Measurements from ENCODE around the gene FNIP2.

The FNIP2 gene

DNA sequence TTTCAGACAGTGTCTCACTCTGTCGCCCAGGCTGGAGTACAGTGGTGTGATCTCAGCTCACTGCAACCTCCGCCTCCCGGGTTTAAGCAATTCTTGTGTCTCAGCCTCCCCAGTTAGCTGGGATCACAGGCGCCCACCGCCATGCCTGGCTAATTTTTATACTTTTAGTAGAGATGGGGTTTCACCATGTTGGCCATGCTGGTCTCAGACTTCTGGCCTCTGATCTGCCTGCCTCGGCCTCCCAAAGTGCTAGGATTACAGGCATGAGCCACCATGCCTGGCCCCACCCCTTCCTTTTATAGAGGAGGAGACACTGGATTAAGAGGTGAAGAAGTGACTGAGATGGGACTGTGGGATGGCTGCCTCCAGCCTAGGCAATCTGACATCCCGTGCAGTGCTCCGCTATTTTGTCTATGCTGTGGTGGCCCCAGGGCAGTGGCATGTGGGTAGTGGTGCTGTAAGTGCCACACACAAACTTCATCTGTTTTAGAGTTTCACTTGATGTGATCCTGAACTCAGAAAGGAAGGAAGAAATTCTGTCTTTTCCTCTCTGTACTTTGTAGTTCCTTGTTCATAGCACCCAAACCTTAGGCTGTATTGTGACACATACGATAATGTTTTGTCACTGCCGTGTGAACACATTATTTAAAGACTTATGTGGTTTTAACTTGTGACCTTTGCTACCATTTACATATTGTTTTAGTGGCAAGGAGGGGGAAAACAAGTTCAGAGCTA is 48.9 kb downstream of the FNIP2 start:
- H3K9ac ChIP-seq (ENCODE audit: low read depth, low read length): no peak overlapping the region
- no peaks in the 10 kb centered on the region for H3K9me3 ChIP-seq (ENCODE audit: insufficient read depth, low read depth, low read length)
- no peak overlapping the region for H3K27ac ChIP-seq (ENCODE audit: low read depth, low read length)
- peaks cover 13% of the 10 kb centered on the region; the same call in 1 of the 2 replicates for H3K4me1 ChIP-seq (ENCODE audit: insufficient read depth, low read length)
- H3K4me3 ChIP-seq (ENCODE audit: low read length): no peak overlapping the region
- no peaks in the 10 kb centered on the region for H3K36me3 ChIP-seq (ENCODE audit: insufficient read depth, low read length)
- no peaks in the 10 kb centered on the region for H3K27me3 ChIP-seq (ENCODE audit: insufficient read depth, low read length)
- WGBS: 94% methylated on average over 10 of the region's 10 CpGs

- H3K27ac ChIP-seq (ENCODE audit: low read depth, low read length): no peak overlapping the region
- H3K4me3 ChIP-seq (ENCODE audit: low read length): no peak overlapping the region
- WGBS: 95% methylated on average over 2 of the region's 2 CpGs
- H3K27me3 ChIP-seq (ENCODE audit: insufficient read depth, low read length): no peaks in the 10 kb centered on the region
- no peaks in the 10 kb centered on the region for H3K36me3 ChIP-seq (ENCODE audit: insufficient read depth, low read length)
- H3K4me1 ChIP-seq (ENCODE audit: insufficient read depth, low read length): peaks cover 13% of the 10 kb centered on the region; the same call in 1 of the 2 replicates
- H3K9me3 ChIP-seq (ENCODE audit: insufficient read depth, low read depth, low read length): no peaks in the 10 kb centered on the region
- no peak overlapping the region for H3K9ac ChIP-seq (ENCODE audit: low read depth, low read length)
These were observed 49.8 kb downstream of the FNIP2 start for GRCh38 chr4:158818560-158819140.

- WGBS: 91% methylated on average over 2 of the region's 2 CpGs
- Histone ChIP-seq H3K9me3 (ENCODE audit: insufficient read depth, low read depth, low read length) (no peaks in the 10 kb centered on the region), H3K4me3 (ENCODE audit: low read length) (no peak overlapping the region), H3K27me3 (ENCODE audit: insufficient read depth, low read length) (no peaks in the 10 kb centered on the region), H3K27ac (ENCODE audit: low read depth, low read length) (no peak overlapping the region), H3K36me3 (ENCODE audit: insufficient read depth, low read length) (no peaks in the 10 kb centered on the region), H3K4me1 (ENCODE audit: insufficient read depth, low read length) (peaks cover 6% of the 10 kb centered on the region; the same call in 1 of the 2 replicates), H3K9ac (ENCODE audit: low read depth, low read length) (no peak overlapping the region)
These were observed 51.3 kb downstream of the FNIP2 start for GRCh38 chr4:158819942-158820786.

- no peak overlapping the region for H3K27ac ChIP-seq (ENCODE audit: low read depth, low read length)
- no peaks in the 10 kb centered on the region for H3K27me3 ChIP-seq (ENCODE audit: insufficient read depth, low read length)
- H3K4me1 ChIP-seq (ENCODE audit: insufficient read depth, low read length): peaks cover 6% of the 10 kb centered on the region; the same call in 1 of the 2 replicates
- H3K9me3 ChIP-seq (ENCODE audit: insufficient read depth, low read depth, low read length): no peaks in the 10 kb centered on the region
- no peak overlapping the region for H3K9ac ChIP-seq (ENCODE audit: low read depth, low read length)
- H3K36me3 ChIP-seq (ENCODE audit: insufficient read depth, low read length): no peaks in the 10 kb centered on the region
- 91% methylated on average over 4 of the region's 4 CpGs for WGBS
- no peak overlapping the region for H3K4me3 ChIP-seq (ENCODE audit: low read length)
These were observed 52.6 kb downstream of the FNIP2 start for GRCh38 chr4:158821228-158821971.

DNA sequence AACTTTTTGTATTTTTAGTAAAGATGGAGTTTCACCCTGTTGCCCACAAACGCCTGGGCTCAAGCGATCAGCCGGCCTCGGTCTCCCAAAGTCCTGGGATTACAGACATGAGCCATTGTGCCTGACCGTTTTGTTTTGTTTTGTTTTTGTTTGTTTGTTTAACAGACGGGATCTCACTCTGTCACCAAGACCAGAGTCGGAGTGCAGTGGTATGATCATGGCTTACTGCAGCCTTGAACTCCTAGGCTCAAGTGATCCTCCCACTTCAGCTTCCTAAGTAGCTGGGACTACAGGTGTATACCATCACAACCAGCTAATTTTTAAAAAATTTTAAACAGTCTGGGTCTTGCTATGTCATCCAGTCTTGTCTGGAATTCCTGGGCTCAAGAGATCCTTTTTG is 53.5 kb downstream of the FNIP2 start:
- Histone ChIP-seq H3K36me3 (ENCODE audit: insufficient read depth, low read length) (no peaks in the 10 kb centered on the region), H3K27me3 (ENCODE audit: insufficient read depth, low read length) (no peaks in the 10 kb centered on the region), H3K9me3 (ENCODE audit: insufficient read depth, low read depth, low read length) (no peaks in the 10 kb centered on the region), H3K4me1 (ENCODE audit: insufficient read depth, low read length) (peaks cover 6% of the 10 kb centered on the region; the same call in 1 of the 2 replicates), H3K4me3 (ENCODE audit: low read length) (no peak overlapping the region), H3K9ac (ENCODE audit: low read depth, low read length) (no peak overlapping the region), H3K27ac (ENCODE audit: low read depth, low read length) (no peak overlapping the region)
- WGBS: 89% methylated on average over 7 of the region's 7 CpGs

DNA sequence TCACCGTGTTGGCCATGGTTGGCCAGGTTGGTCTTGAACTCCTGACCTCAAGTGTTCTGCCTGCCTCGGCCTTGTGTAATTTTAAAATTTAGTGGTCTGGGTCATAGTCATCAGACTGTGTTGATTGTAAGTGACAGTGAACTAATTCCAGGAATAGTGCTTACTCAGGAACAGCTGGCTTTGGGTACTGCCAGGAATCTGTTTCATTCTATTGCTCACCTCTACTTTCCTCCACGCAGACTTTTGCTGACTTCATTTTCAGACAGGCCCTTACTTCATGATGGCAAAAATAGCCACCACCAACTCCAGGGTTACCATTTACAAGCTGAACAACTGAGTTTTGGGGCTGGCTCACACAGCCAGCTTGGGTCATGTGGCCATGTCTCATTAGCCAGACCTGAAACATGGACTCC is 54.6 kb downstream of the FNIP2 start:
- Histone ChIP-seq H3K9ac (ENCODE audit: low read depth, low read length) (no peak overlapping the region), H3K27ac (ENCODE audit: low read depth, low read length) (no peak overlapping the region), H3K36me3 (ENCODE audit: insufficient read depth, low read length) (no peaks in the 10 kb centered on the region), H3K4me3 (ENCODE audit: low read length) (no peak overlapping the region), H3K27me3 (ENCODE audit: insufficient read depth, low read length) (no peaks in the 10 kb centered on the region), H3K4me1 (ENCODE audit: insufficient read depth, low read length) (peaks cover 6% of the 10 kb centered on the region; the same call in 1 of the 2 replicates), H3K9me3 (ENCODE audit: insufficient read depth, low read depth, low read length) (no peaks in the 10 kb centered on the region)
- 95% methylated on average over 3 of the region's 3 CpGs for WGBS

GRCh38 chr4:158824425-158825274 is 55.8 kb downstream of the FNIP2 start:
- 82% methylated on average over 7 of the region's 7 CpGs for whole genome bisulfite sequencing
- 0 out of 2 replicates have a peak, but pooled peaks cover under 1% of the 10 kb centered on the region for H3K4me1 ChIP-seq (ENCODE audit: insufficient read depth, low read length)
- H3K27ac ChIP-seq (ENCODE audit: low read depth, low read length): no peak overlapping the region
- no peaks in the 10 kb centered on the region for H3K36me3 ChIP-seq (ENCODE audit: insufficient read depth, low read length)
- no peak overlapping the region for H3K9ac ChIP-seq (ENCODE audit: low read depth, low read length)
- no peaks in the 10 kb centered on the region for H3K9me3 ChIP-seq (ENCODE audit: insufficient read depth, low read depth, low read length)
- H3K4me3 ChIP-seq (ENCODE audit: low read length): no peak overlapping the region
- no peaks in the 10 kb centered on the region for H3K27me3 ChIP-seq (ENCODE audit: insufficient read depth, low read length)

- H3K9ac ChIP-seq (ENCODE audit: low read depth, low read length): no peak overlapping the region
- H3K27ac ChIP-seq (ENCODE audit: low read depth, low read length): no peak overlapping the region
- H3K36me3 ChIP-seq (ENCODE audit: insufficient read depth, low read length): no peaks in the 10 kb centered on the region
- H3K4me1 ChIP-seq (ENCODE audit: insufficient read depth, low read length): no peaks in the 10 kb centered on the region
- H3K4me3 ChIP-seq (ENCODE audit: low read length): no peak overlapping the region
- H3K27me3 ChIP-seq (ENCODE audit: insufficient read depth, low read length): no peaks in the 10 kb centered on the region
- no peaks in the 10 kb centered on the region for H3K9me3 ChIP-seq (ENCODE audit: insufficient read depth, low read depth, low read length)
- WGBS: 77% methylated on average over 4 of the region's 4 CpGs
These were observed 56.7 kb downstream of the FNIP2 start for GRCh38 chr4:158825433-158826036.

DNA sequence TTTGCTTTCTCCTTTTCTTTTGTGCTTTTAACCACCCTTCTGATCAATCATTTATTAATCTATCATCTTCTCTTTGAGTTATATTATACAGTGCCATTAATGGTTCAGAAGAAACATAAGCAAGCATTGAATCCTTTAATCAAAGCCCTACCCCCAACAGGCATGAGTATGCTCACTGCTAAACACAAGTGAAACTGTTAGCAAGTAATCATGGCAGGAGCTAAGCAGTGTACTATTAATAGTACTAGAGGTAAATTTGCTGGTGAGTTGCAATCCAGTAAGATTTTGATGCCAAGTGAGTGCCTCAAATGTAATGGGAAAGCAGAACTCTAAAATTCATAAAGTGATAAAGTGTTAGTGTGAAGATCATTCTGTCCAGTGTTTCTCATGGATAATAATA is 57.2 kb downstream of the FNIP2 start:
- no peaks in the 10 kb centered on the region for H3K27me3 ChIP-seq (ENCODE audit: insufficient read depth, low read length)
- no peak overlapping the region for H3K4me3 ChIP-seq (ENCODE audit: low read length)
- H3K27ac ChIP-seq (ENCODE audit: low read depth, low read length): no peak overlapping the region
- no peaks in the 10 kb centered on the region for H3K36me3 ChIP-seq (ENCODE audit: insufficient read depth, low read length)
- H3K9me3 ChIP-seq (ENCODE audit: insufficient read depth, low read depth, low read length): no peaks in the 10 kb centered on the region
- H3K4me1 ChIP-seq (ENCODE audit: insufficient read depth, low read length): no peaks in the 10 kb centered on the region
- no peak overlapping the region for H3K9ac ChIP-seq (ENCODE audit: low read depth, low read length)

GRCh38 chr4:158826882-158827281 is 58.1 kb downstream of the FNIP2 start:
- 90% methylated on average over 1 of the region's 1 CpG for WGBS
- no peak overlapping the region for H3K9ac ChIP-seq (ENCODE audit: low read depth, low read length)

More at GRCh38 chr4:158826882-158827281, 58.1 kb downstream of the FNIP2 start:
- Histone ChIP-seq H3K9me3 (ENCODE audit: insufficient read depth, low read depth, low read length) (no peaks in the 10 kb centered on the region), H3K4me1 (ENCODE audit: insufficient read depth, low read length) (no peaks in the 10 kb centered on the region), H3K36me3 (ENCODE audit: insufficient read depth, low read length) (0 out of 2 replicates have a peak, but pooled peaks cover 3% of the 10 kb centered on the region), H3K27ac (ENCODE audit: low read depth, low read length) (no peak overlapping the region), H3K4me3 (ENCODE audit: low read length) (no peak overlapping the region), H3K27me3 (ENCODE audit: insufficient read depth, low read length) (no peaks in the 10 kb centered on the region)

All from HUES64 (cell line).